ENCODE data around the gene FBXL20.
"Not testable (repeated sequence)": the region's sequence is repeated elsewhere in the genome, so short reads cannot be mapped to it uniquely, and the experiment has no call there.

The FBXL20 gene

GRCh38 chr17:39339272-39339671 lies 62.2 kb downstream of the FBXL20 start:
- no peak for DNase-seq (ENCODE audit: low read depth, low spot score)
- no peak overlapping the region for H3K4me3 ChIP-seq (ENCODE audit: low read length)

- not testable (repeated sequence) for DNase-seq (ENCODE audit: low read depth, low spot score); H3K4me3 ChIP-seq (ENCODE audit: low read length)
Measured at GRCh38 chr17:39337649-39338048, 63.8 kb downstream of the FBXL20 start.

GRCh38 chr17:39335704-39336223 lies 65.7 kb downstream of the FBXL20 start:
- no peak overlapping the region for H3K4me3 ChIP-seq (ENCODE audit: low read length)
- no peak for DNase-seq (ENCODE audit: low read depth, low spot score)

GRCh38 chr17:39334008-39334744 lies 67.2 kb downstream of the FBXL20 start:
- not testable (repeated sequence) for H3K4me3 ChIP-seq (ENCODE audit: low read length); DNase-seq (ENCODE audit: low read depth, low spot score)

GRCh38 chr17:39332092-39332491 lies 69.3 kb downstream of the FBXL20 start:
- DNase-seq (ENCODE audit: low read depth, low spot score): no peak
- no peak overlapping the region for H3K4me3 ChIP-seq (ENCODE audit: low read length)

GRCh38 chr17:39328815-39329214 lies 72.6 kb downstream of the FBXL20 start:
- DNase-seq (ENCODE audit: low read depth, low spot score): no peak
- H3K4me3 ChIP-seq (ENCODE audit: low read length): no peak overlapping the region

GRCh38 chr17:39327109-39327508 lies 74.3 kb downstream of the FBXL20 start:
- DNase-seq (ENCODE audit: low read depth, low spot score): no peak
- H3K4me3 ChIP-seq (ENCODE audit: low read length): no peak overlapping the region

- no peak for DNase-seq (ENCODE audit: low read depth, low spot score)
Measured at GRCh38 chr17:39325528-39326240, 75.7 kb downstream of the FBXL20 start.

GRCh38 chr17:39318636-39319035 lies 82.8 kb downstream of the FBXL20 start:
- no peak for DNase-seq (ENCODE audit: low read depth, low spot score)
- no peak overlapping the region for H3K4me3 ChIP-seq (ENCODE audit: low read length)

More at GRCh38 chr17:39325528-39326240, 75.7 kb downstream of the FBXL20 start:
- no peak overlapping the region for H3K4me3 ChIP-seq (ENCODE audit: low read length)

GRCh38 chr17:39306509-39307212 lies 94.8 kb downstream of the FBXL20 start:
- H3K4me3 ChIP-seq (ENCODE audit: low read length): no peak overlapping the region
- DNase-seq (ENCODE audit: low read depth, low spot score): no peak

GRCh38 chr17:39305978-39306377 lies 95.4 kb downstream of the FBXL20 start:
- H3K4me3 ChIP-seq (ENCODE audit: low read length): no peak overlapping the region
- DNase-seq (ENCODE audit: low read depth, low spot score): no peak

- no peak for DNase-seq (ENCODE audit: low read depth, low spot score)
- H3K4me3 ChIP-seq (ENCODE audit: low read length): no peak overlapping the region
Measured at GRCh38 chr17:39304188-39304587, 97.2 kb downstream of the FBXL20 start.

- no peak for DNase-seq (ENCODE audit: low read depth, low spot score)
- no peak overlapping the region for H3K4me3 ChIP-seq (ENCODE audit: low read length)
Measured at GRCh38 chr17:39294060-39294459, 107.4 kb downstream of the FBXL20 start.

GRCh38 chr17:39292546-39292945 lies 108.9 kb downstream of the FBXL20 start:
- not testable (repeated sequence) for H3K4me3 ChIP-seq (ENCODE audit: low read length); DNase-seq (ENCODE audit: low read depth, low spot score)

- not testable (repeated sequence) for DNase-seq (ENCODE audit: low read depth, low spot score); H3K4me3 ChIP-seq (ENCODE audit: low read length)
Measured at GRCh38 chr17:39286513-39286912, 114.9 kb downstream of the FBXL20 start.

GRCh38 chr17:39284685-39285084 lies 116.7 kb downstream of the FBXL20 start:
- no peak for DNase-seq (ENCODE audit: low read depth, low spot score)
- H3K4me3 ChIP-seq (ENCODE audit: low read length): no peak overlapping the region

- no peak for DNase-seq (ENCODE audit: low read depth, low spot score)
- no peak overlapping the region for H3K4me3 ChIP-seq (ENCODE audit: low read length)
Measured at GRCh38 chr17:39283896-39284295, 117.5 kb downstream of the FBXL20 start.

- no peak overlapping the region for H3K4me3 ChIP-seq (ENCODE audit: low read length)
- DNase-seq (ENCODE audit: low read depth, low spot score): no peak
Measured at GRCh38 chr17:39283098-39283497, 118.3 kb downstream of the FBXL20 start.

GRCh38 chr17:39281806-39282205 lies 119.6 kb downstream of the FBXL20 start:
- DNase-seq (ENCODE audit: low read depth, low spot score): no peak
- no peak overlapping the region for H3K4me3 ChIP-seq (ENCODE audit: low read length)

GRCh38 chr17:39278246-39278645 lies 123.2 kb downstream of the FBXL20 start:
- DNase-seq (ENCODE audit: low read depth, low spot score): not testable (repeated sequence)

More at GRCh38 chr17:39278246-39278645, 123.2 kb downstream of the FBXL20 start:
- not testable (repeated sequence) for H3K4me3 ChIP-seq (ENCODE audit: low read length)

All from Jurkat, Clone E6-1 (cell line).